Endothelial cell of umbilical vein (primary cell): ENCODE results near the gene RGS10.

ENCODE experiments used
- CTCF ChIP-seq, 2 donors: IDR thresholded peaks; 1 replicate in 1 of 2; 2 replicates in 1 of 2; pipeline ENCODE4 v1.5.1; 2011; ENCODE audit warnings: low read length in 2 of 2, mild to moderate bottlenecking in 2 of 2, moderate library complexity in 2 of 2, control low read depth in 1 of 2, inconsistent platforms in 1 of 2, low read depth in 1 of 2; ENCODE audit not compliant: insufficient read depth in 1 of 2; ENCODE audit errors: extremely low read depth in 1 of 2
- EZH2 ChIP-seq: IDR thresholded peaks from 2 replicates; pipeline ENCODE4 v1.6.1; 2012; ENCODE audit warnings: borderline replicate concordance, low read depth, mild to moderate bottlenecking, moderate library complexity, low read length, inconsistent platforms; ENCODE audit not compliant: severe bottlenecking
- FOS ChIP-seq: IDR thresholded peaks from 2 replicates; pipeline ENCODE4 v1.6.1; 2011; ENCODE audit warnings: mild to moderate bottlenecking, low read length, moderate library complexity, borderline replicate concordance; ENCODE audit not compliant: insufficient read depth
- GATA2 ChIP-seq: IDR thresholded peaks from 2 replicates; pipeline ENCODE4 v1.7.0; 2011; ENCODE audit warnings: low read depth, mild to moderate bottlenecking, moderate library complexity, mixed read lengths, low read length; ENCODE audit not compliant: insufficient read length, insufficient read depth
- MAX ChIP-seq: IDR thresholded peaks from 2 replicates; pipeline ENCODE4 v1.6.1; 2011; ENCODE audit not compliant: insufficient read depth, insufficient read length
- POLR2A ChIP-seq: IDR thresholded peaks from 2 replicates; pipeline ENCODE4 v1.6.1; 2012; ENCODE audit warnings: low read depth, mild to moderate bottlenecking, control low read depth, low read length
- POLR2AphosphoS5 ChIP-seq: IDR thresholded peaks from 2 replicates; pipeline ENCODE4 v1.6.1; 2012; ENCODE audit warnings: low read depth, mild to moderate bottlenecking, control low read depth, low read length, moderate library complexity; ENCODE audit not compliant: insufficient read depth

- TF ChIP-seq CTCF (IDR thresholded peaks at IDR 0.05; ENCODE audit: extremely low read depth in 1 of 2, insufficient read depth in 1 of 2, low read depth in 1 of 2, low read length in 2 of 2) (no peak), MAX (no peak), POLR2A (no peak), POLR2AphosphoS5 (no peak), GATA2 (no peak), FOS (no peak), EZH2 (no peak)
Observed at GRCh38 chr10:119496273-119496672, 46.2 kb downstream of the RGS10 start.
